ENCODE results near the gene MOSPD3.

DNA sequence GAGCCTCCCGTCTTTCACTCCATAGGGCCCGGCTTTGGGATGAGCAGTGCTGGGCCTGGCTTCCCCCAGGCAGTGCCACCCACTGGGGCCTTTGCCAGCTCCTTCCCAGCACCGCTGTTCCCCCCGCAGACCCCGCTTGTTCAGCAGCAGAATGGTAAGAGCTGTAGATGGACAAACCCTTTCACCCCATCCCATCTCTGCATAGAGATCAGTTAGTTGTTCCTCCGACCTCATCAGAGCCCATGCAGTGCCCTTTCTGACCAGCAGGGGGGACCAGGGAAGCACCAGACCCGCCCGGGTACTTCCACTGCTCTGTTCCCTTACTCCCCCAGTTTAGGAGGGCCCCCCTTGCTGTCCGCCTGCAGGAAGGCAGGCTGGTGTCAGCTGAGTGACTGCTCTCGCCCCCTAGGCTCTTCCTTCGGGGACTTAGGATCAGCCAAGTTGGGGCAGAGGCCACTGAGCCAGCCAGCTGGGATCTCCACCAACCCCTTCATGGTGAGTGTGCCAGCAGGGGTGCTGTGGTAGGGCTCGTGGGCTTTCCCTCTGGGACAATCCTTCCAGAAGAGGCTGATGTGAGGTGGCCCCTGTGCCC lies 48.4 kb upstream of the MOSPD3 start:
- TF ChIP-seq, protein P1, sequence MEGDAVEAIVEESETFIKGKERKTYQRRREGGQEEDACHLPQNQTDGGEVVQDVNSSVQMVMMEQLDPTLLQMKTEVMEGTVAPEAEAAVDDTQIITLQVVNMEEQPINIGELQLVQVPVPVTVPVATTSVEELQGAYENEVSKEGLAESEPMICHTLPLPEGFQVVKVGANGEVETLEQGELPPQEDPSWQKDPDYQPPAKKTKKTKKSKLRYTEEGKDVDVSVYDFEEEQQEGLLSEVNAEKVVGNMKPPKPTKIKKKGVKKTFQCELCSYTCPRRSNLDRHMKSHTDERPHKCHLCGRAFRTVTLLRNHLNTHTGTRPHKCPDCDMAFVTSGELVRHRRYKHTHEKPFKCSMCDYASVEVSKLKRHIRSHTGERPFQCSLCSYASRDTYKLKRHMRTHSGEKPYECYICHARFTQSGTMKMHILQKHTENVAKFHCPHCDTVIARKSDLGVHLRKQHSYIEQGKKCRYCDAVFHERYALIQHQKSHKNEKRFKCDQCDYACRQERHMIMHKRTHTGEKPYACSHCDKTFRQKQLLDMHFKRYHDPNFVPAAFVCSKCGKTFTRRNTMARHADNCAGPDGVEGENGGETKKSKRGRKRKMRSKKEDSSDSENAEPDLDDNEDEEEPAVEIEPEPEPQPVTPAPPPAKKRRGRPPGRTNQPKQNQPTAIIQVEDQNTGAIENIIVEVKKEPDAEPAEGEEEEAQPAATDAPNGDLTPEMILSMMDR (IDR thresholded peaks at IDR 0.05) = peak; percentile 97
- TF ChIP-seq POLR2AphosphoS5 (IDR thresholded peaks at IDR 0.05; ENCODE audit: low read depth, low read length) (no peak), SIN3A (IDR thresholded peaks at IDR 0.05; ENCODE audit: borderline replicate concordance, insufficient read depth, low read depth, low read length) (no peak), TCF7L2 (IDR thresholded peaks at IDR 0.05; ENCODE audit: low read depth, low read length) (no peak)
- TF ChIP-seq, protein P2, sequence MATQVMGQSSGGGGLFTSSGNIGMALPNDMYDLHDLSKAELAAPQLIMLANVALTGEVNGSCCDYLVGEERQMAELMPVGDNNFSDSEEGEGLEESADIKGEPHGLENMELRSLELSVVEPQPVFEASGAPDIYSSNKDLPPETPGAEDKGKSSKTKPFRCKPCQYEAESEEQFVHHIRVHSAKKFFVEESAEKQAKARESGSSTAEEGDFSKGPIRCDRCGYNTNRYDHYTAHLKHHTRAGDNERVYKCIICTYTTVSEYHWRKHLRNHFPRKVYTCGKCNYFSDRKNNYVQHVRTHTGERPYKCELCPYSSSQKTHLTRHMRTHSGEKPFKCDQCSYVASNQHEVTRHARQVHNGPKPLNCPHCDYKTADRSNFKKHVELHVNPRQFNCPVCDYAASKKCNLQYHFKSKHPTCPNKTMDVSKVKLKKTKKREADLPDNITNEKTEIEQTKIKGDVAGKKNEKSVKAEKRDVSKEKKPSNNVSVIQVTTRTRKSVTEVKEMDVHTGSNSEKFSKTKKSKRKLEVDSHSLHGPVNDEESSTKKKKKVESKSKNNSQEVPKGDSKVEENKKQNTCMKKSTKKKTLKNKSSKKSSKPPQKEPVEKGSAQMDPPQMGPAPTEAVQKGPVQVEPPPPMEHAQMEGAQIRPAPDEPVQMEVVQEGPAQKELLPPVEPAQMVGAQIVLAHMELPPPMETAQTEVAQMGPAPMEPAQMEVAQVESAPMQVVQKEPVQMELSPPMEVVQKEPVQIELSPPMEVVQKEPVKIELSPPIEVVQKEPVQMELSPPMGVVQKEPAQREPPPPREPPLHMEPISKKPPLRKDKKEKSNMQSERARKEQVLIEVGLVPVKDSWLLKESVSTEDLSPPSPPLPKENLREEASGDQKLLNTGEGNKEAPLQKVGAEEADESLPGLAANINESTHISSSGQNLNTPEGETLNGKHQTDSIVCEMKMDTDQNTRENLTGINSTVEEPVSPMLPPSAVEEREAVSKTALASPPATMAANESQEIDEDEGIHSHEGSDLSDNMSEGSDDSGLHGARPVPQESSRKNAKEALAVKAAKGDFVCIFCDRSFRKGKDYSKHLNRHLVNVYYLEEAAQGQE (IDR thresholded peaks at IDR 0.05; ENCODE audit: insufficient read depth in 1 of 2, low read depth in 2 of 2, low read length in 1 of 2) = no peak
